Measurements from ENCODE around the gene SGMS1. TPM values are rescaled to one million over a fixed set of nuclear protein-coding genes. Genes with fewer than 3 reads are reported as not detected.

The SGMS1 gene
- total and polyA plus RNA-seq, 4 donors: 15.8 to 142 (median 41.3) TPM

- H3K4me3 ChIP-seq: no peak overlapping the region
- no peaks in the 10 kb centered on the region for H3K9me3 ChIP-seq (ENCODE audit: control insufficient read depth in 4 of 4, insufficient read depth in 3 of 4, low read length in 3 of 4)
- ATAC-seq (ENCODE audit: insufficient read depth, low FRiP score) (no peak), DNase-seq (no peak)
- H3K36me3 ChIP-seq (ENCODE audit: control insufficient read depth in 4 of 4, insufficient read depth in 4 of 4, low read length in 4 of 4): no peaks in the 10 kb centered on the region
- 34 to 100% methylated on average over 1 of the region's 1 CpG for WGBS, 2 donors
- H3K27ac ChIP-seq (ENCODE audit: low read depth in 1 of 2, low read length in 1 of 2): no peak overlapping the region
- peaks cover 0 to 13% (median 7%) of the 10 kb centered on the region in 5 donors for H3K4me1 ChIP-seq (ENCODE audit: control insufficient read depth in 5 of 5, insufficient read depth in 5 of 5, low read length in 5 of 5)
- H3K9ac ChIP-seq (ENCODE audit: insufficient read depth in 1 of 2, low read length in 2 of 2): no peak overlapping the region
- TF ChIP-seq CTCF (IDR thresholded peaks at IDR 0.05; ENCODE audit: control extremely low read depth, extremely low read depth): no peak
- no peaks in the 10 kb centered on the region for H3K27me3 ChIP-seq (ENCODE audit: control insufficient read depth in 3 of 3, insufficient read depth in 3 of 3, low read length in 2 of 3)
Measured at GRCh38 chr10:50566150-50566549, 57.6 kb downstream of the SGMS1 start.

DNA sequence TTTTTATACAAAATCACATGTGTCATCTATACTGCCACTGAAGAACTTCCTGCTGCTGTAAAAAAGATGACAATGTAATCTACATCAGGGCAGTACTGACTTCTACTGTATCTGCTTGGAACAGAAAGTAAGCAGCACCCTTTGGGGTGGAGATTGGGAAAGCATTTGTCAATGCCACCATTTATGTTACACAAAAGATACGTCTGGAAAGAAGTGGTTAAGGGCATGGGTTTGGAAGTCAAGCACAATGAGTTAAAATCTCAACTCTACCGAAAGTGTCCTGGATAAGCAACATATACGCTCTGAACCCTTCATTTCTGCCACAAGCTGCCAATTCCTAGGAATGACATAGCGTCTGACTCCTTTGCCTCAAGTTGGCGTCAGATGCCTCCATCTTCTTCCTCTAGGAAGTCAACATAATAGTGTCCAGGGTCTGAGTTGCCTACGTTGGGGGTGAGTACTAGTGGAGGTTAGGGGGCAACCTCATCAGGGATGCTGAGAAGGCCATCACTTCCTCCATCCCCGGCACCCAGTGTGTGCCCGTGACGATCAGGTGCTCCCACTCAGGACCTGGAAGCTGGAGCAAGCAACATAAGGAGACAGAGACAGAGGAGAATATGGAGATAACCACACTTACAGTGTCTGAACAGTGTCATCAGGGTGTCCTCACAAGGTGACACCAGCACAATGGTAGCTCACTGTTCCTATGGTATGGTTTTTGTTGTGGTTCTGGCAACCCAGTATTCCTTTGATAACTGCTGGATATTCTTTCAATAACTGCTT lies 58.3 kb downstream of the SGMS1 start:
- no peak for DNase-seq
- Histone ChIP-seq H3K36me3 (ENCODE audit: control insufficient read depth in 4 of 4, insufficient read depth in 4 of 4, low read length in 4 of 4) (no peaks in the 10 kb centered on the region), H3K4me1 (ENCODE audit: control insufficient read depth in 5 of 5, insufficient read depth in 5 of 5, low read length in 5 of 5) (peaks cover 0 to 18% (median 7%) of the 10 kb centered on the region in 5 donors), H3K27ac (ENCODE audit: low read depth in 1 of 2, low read length in 1 of 2) (no peak overlapping the region), H3K27me3 (ENCODE audit: control insufficient read depth in 3 of 3, insufficient read depth in 3 of 3, low read length in 2 of 3) (no peaks in the 10 kb centered on the region), H3K9ac (ENCODE audit: insufficient read depth in 1 of 2, low read length in 2 of 2) (no peak overlapping the region), H3K4me3 (no peak overlapping the region), H3K9me3 (ENCODE audit: control insufficient read depth in 4 of 4, insufficient read depth in 3 of 4, low read length in 3 of 4) (no peaks in the 10 kb centered on the region)
- no peak for TF ChIP-seq CTCF (IDR thresholded peaks at IDR 0.05; ENCODE audit: control extremely low read depth, extremely low read depth)
- ATAC-seq (ENCODE audit: insufficient read depth, low FRiP score): no peak
- 91 to 93% methylated on average over 9 of the region's 9 CpGs for WGBS, 2 donors

DNA sequence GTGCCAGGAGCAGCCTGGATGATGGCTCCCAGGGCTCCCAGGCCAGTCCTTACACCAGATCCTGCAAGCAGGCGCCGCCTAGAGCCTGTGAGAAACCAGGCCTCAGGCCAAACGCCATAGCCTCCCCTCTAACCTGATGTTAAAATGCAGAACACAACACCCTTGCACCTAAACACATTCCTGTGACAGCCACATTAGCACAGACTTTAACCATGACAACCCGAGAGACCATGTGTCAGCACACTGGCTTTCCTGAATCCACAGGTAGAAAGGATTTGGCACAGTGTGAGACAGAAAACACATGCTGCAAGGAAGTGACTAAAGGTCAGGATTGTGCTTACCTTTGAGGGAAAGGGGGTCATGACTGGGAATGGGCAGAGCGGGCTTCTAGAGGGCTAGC lies 59.9 kb downstream of the SGMS1 start:
- TF ChIP-seq CTCF (IDR thresholded peaks at IDR 0.05; ENCODE audit: control extremely low read depth, extremely low read depth): no peak

More for the DNA sequence above, 59.9 kb downstream of the SGMS1 start:
- H3K4me1 ChIP-seq (ENCODE audit: control insufficient read depth in 5 of 5, insufficient read depth in 5 of 5, low read length in 5 of 5): peaks cover 3 to 26% (median 15%) of the 10 kb centered on the region in 5 donors
- H3K27ac ChIP-seq (ENCODE audit: low read depth in 1 of 2, low read length in 1 of 2): no peak overlapping the region
- no peak overlapping the region for H3K9ac ChIP-seq (ENCODE audit: insufficient read depth in 1 of 2, low read length in 2 of 2)
- no peaks in the 10 kb centered on the region for H3K27me3 ChIP-seq (ENCODE audit: control insufficient read depth in 3 of 3, insufficient read depth in 3 of 3, low read length in 2 of 3)
- no peaks in the 10 kb centered on the region for H3K36me3 ChIP-seq (ENCODE audit: control insufficient read depth in 4 of 4, insufficient read depth in 4 of 4, low read length in 4 of 4)
- WGBS, 2 donors: 89 to 95% methylated on average over 5 of the region's 5 CpGs
- DNase-seq (no peak), ATAC-seq (ENCODE audit: insufficient read depth, low FRiP score) (no peak)
- no peak overlapping the region for H3K4me3 ChIP-seq
- H3K9me3 ChIP-seq (ENCODE audit: control insufficient read depth in 4 of 4, insufficient read depth in 3 of 4, low read length in 3 of 4): no peaks in the 10 kb centered on the region

Data from lung (tissue), 12 donors.